K562 (cell line): ENCODE data around the gene SERPINF2. TPM values are rescaled to one million over a fixed set of nuclear protein-coding genes. Genes with fewer than 3 reads are reported as not detected.

Experiments used
- CREM ChIP-seq: IDR thresholded peaks from 2 replicates; pipeline ENCODE4 v1.6.1; 2014; ENCODE audit warnings: antibody characterized with exemption, low read depth
- HDAC1 ChIP-seq, 2 experiments: fragments of 450-650 bp; IDR thresholded peaks; 2 replicates each; pipeline ENCODE4 v1.6.1; 2016 to 2017; ENCODE audit warnings: inconsistent platforms in 1 of 2, mild to moderate bottlenecking in 1 of 2, moderate library complexity in 1 of 2
- MEIS2 ChIP-seq: fragments of 450-650 bp; IDR thresholded peaks from 2 replicates; pipeline ENCODE4 v1.6.1; 2014; ENCODE audit warnings: mild to moderate bottlenecking; ENCODE audit not compliant: partially characterized antibody
- NR2C2 ChIP-seq, 2 experiments: fragments of 200-800 bp in 1 of 2; sonication (Bioruptor generic) in 1 of 2; sonication (generic) in 1 of 2; formaldehyde crosslinking in 1 of 2; IDR thresholded peaks; 2 replicates each; pipeline versions ENCODE4 v1.6.1 to v1.8.0; 2016 to 2022; ENCODE audit warnings: mild to moderate bottlenecking in 1 of 2, missing compliant biosample characterization in 1 of 2, missing genetic modification characterization in 1 of 2, missing genetic modification reagents in 1 of 2
- PHF21A ChIP-seq: fragments of 450-650 bp; IDR thresholded peaks from 2 replicates; pipeline ENCODE4 v1.6.1; 2017; ENCODE audit warnings: low read depth, borderline replicate concordance
- SMAD4 ChIP-seq: fragments of 250-450 bp; sonication (Bioruptor Pico); conservative IDR thresholded peaks from 2 replicates; pipeline ENCODE4 v1.8.0; 2021; ENCODE audit warnings: inconsistent platforms, mild to moderate bottlenecking, moderate library complexity
- SMARCE1 ChIP-seq: fragments of 450-650 bp; IDR thresholded peaks from 2 replicates; pipeline ENCODE4 v1.7.1; 2016; ENCODE audit warnings: mild to moderate bottlenecking
- STAG1 ChIP-seq: sonication (generic); formaldehyde crosslinking; IDR thresholded peaks from 2 replicates; pipeline ENCODE4 v1.5.0; 2020; ENCODE audit warnings: missing genetic modification reagents, borderline replicate concordance
- XRCC5 ChIP-seq: fragments of 200-400 bp; formaldehyde crosslinking; IDR thresholded peaks from 2 replicates; pipeline ENCODE4 v1.6.1; 2017; ENCODE audit warnings: low read depth, mild to moderate bottlenecking, low read length
- ZFX ChIP-seq: sonication (generic); formaldehyde crosslinking; IDR thresholded peaks from 2 replicates; pipeline ENCODE4 v1.8.0; 2022; ENCODE audit warnings: mild to moderate bottlenecking, missing genetic modification reagents, moderate library complexity
- polyA plus RNA-seq, 8 experiments: library from polyadenylated mRNA; depleted of rRNA in 4 of 8; stranded (reverse) in 5 of 8; unstranded in 3 of 8; fragments of >200 nt; fragmentation: Nextera tagmentation in 2 of 8; fragmentation: Illumina TruSeq in 1 of 8; extraction: Ambion mirVana in 2 of 8; extraction: Trizol in 1 of 8; gene quantifications; 2 replicates each; pipeline versions ENCODE4 v1.2.1 to v1.2.3, GENCODE V29; 2011 to 2014; ENCODE audit warnings: inconsistent platforms in 1 of 8, missing spikeins in 1 of 8
- total RNA-seq, 7 experiments: library from RNA; depleted of rRNA in 6 of 7; stranded (reverse); fragments of >200 nt in 6 of 7; fragmentation: Illumina TruSeq in 2 of 7; extraction: Trizol in 2 of 7; gene quantifications; 2 replicates each; pipeline versions ENCODE4 v1.2.1 to v1.2.3, GENCODE V29; 2011 to 2021; ENCODE audit warnings: low replicate concordance in 1 of 7
- TF ChIP-seq, protein P1 (sequence below): fragments of 150-350 bp; IDR thresholded peaks from 2 replicates; pipeline ENCODE4 v1.6.1; 2014; ENCODE audit warnings: low read depth, mild to moderate bottlenecking, low read length, borderline replicate concordance
- TF ChIP-seq, protein P2 (sequence below): sonication (generic); formaldehyde crosslinking; IDR thresholded peaks from 2 replicates; pipeline ENCODE4 v1.9.0; 2022; ENCODE audit warnings: mild to moderate bottlenecking, missing genetic modification reagents
- TF ChIP-seq, protein P3 (sequence below): sonication (generic); formaldehyde crosslinking; IDR thresholded peaks from 2 replicates; pipeline ENCODE4 v1.8.0; 2022; ENCODE audit warnings: missing genetic modification reagents, mild to moderate bottlenecking, moderate library complexity, borderline replicate concordance
- TF ChIP-seq, protein P4 (sequence below): sonication (generic); formaldehyde crosslinking; IDR thresholded peaks from 2 replicates; pipeline ENCODE4 v1.8.0; 2023; ENCODE audit warnings: mild to moderate bottlenecking, missing genetic modification reagents

Gene SERPINF2
- total and polyA plus RNA-seq, 9 of the 15 experiments (the other 6 are each of a cell fraction or from before 2014, with no cell fraction given), result 0.22 TPM; not detected in 8

- TF ChIP-seq, protein P1, sequence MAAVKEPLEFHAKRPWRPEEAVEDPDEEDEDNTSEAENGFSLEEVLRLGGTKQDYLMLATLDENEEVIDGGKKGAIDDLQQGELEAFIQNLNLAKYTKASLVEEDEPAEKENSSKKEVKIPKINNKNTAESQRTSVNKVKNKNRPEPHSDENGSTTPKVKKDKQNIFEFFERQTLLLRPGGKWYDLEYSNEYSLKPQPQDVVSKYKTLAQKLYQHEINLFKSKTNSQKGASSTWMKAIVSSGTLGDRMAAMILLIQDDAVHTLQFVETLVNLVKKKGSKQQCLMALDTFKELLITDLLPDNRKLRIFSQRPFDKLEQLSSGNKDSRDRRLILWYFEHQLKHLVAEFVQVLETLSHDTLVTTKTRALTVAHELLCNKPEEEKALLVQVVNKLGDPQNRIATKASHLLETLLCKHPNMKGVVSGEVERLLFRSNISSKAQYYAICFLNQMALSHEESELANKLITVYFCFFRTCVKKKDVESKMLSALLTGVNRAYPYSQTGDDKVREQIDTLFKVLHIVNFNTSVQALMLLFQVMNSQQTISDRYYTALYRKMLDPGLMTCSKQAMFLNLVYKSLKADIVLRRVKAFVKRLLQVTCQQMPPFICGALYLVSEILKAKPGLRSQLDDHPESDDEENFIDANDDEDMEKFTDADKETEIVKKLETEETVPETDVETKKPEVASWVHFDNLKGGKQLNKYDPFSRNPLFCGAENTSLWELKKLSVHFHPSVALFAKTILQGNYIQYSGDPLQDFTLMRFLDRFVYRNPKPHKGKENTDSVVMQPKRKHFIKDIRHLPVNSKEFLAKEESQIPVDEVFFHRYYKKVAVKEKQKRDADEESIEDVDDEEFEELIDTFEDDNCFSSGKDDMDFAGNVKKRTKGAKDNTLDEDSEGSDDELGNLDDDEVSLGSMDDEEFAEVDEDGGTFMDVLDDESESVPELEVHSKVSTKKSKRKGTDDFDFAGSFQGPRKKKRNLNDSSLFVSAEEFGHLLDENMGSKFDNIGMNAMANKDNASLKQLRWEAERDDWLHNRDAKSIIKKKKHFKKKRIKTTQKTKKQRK, result no peak
- TF ChIP-seq SMARCE1, result 0 out of 2 replicates have a peak, but pooled peaks have one; percentile 31
- no peak for TF ChIP-seq STAG1
- TF ChIP-seq, protein P2, sequence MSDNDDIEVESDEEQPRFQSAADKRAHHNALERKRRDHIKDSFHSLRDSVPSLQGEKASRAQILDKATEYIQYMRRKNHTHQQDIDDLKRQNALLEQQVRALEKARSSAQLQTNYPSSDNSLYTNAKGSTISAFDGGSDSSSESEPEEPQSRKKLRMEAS (CRISPR knock-in tag), result peak; percentile 46; the same call in 1 of the 2 replicates
- peak; percentile 57 for TF ChIP-seq MEIS2
- peak; percentile 50 for TF ChIP-seq CREM
- peak in 1 of 2 experiments; percentile 90; a peak in 2 of 4 replicates for TF ChIP-seq HDAC1 (IDR thresholded peaks at IDR 0.05)
- TF ChIP-seq PHF21A, result no peak
- TF ChIP-seq XRCC5, result 0 out of 2 replicates have a peak, but pooled peaks have one; percentile 32
- no peak for TF ChIP-seq NR2C2 (CRISPR knock-in tag; IDR thresholded peaks at IDR 0.05)
- TF ChIP-seq NR2C2 (tag; IDR thresholded peaks at IDR 0.05), result 0 out of 2 replicates have a peak, but pooled peaks have one; percentile 5
- TF ChIP-seq, protein P3, sequence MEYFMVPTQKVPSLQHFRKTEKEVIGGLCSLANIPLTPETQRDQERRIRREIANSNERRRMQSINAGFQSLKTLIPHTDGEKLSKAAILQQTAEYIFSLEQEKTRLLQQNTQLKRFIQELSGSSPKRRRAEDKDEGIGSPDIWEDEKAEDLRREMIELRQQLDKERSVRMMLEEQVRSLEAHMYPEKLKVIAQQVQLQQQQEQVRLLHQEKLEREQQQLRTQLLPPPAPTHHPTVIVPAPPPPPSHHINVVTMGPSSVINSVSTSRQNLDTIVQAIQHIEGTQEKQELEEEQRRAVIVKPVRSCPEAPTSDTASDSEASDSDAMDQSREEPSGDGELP (CRISPR knock-in tag), result peak; percentile 90
- peak; percentile 53 for TF ChIP-seq ZFX (CRISPR knock-in tag)
- TF ChIP-seq, protein P4, sequence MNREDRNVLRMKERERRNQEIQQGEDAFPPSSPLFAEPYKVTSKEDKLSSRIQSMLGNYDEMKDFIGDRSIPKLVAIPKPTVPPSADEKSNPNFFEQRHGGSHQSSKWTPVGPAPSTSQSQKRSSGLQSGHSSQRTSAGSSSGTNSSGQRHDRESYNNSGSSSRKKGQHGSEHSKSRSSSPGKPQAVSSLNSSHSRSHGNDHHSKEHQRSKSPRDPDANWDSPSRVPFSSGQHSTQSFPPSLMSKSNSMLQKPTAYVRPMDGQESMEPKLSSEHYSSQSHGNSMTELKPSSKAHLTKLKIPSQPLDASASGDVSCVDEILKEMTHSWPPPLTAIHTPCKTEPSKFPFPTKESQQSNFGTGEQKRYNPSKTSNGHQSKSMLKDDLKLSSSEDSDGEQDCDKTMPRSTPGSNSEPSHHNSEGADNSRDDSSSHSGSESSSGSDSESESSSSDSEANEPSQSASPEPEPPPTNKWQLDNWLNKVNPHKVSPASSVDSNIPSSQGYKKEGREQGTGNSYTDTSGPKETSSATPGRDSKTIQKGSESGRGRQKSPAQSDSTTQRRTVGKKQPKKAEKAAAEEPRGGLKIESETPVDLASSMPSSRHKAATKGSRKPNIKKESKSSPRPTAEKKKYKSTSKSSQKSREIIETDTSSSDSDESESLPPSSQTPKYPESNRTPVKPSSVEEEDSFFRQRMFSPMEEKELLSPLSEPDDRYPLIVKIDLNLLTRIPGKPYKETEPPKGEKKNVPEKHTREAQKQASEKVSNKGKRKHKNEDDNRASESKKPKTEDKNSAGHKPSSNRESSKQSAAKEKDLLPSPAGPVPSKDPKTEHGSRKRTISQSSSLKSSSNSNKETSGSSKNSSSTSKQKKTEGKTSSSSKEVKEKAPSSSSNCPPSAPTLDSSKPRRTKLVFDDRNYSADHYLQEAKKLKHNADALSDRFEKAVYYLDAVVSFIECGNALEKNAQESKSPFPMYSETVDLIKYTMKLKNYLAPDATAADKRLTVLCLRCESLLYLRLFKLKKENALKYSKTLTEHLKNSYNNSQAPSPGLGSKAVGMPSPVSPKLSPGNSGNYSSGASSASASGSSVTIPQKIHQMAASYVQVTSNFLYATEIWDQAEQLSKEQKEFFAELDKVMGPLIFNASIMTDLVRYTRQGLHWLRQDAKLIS, result peak; percentile 61; the same call in 1 of the 2 replicates
- TF ChIP-seq SMAD4 (CRISPR knock-in tag), result 0 out of 2 replicates have a peak, but pooled peaks have one; percentile 19
These were observed 27.5 kb upstream of the SERPINF2 start (continued) for GRCh38 chr17:1714980-1715802.
